GM23338 (cell line): ENCODE results near the gene HIVEP3. TPM values are rescaled to one million over a fixed set of nuclear protein-coding genes. Genes with fewer than 3 reads are reported as not detected.

Experiments
- ATAC-seq: fragments of 200-7000 bp; cut with Tn5 transposase; 3 replicates; pipeline ENCODE4 v1.9.1; 2020
- DNase-seq: peaks from one replicate; pipeline ENCODE4 v3.0.0-alpha.2; 2015; ENCODE audit warnings: low spot score
- H2AFZ ChIP-seq: fragments of 200-600 bp; sonication (generic); 2 replicates; pipeline ENCODE4 v1.8.0; 2016; ENCODE audit warnings: antibody characterized with exemption, mild to moderate bottlenecking, moderate library complexity
- H3F3A ChIP-seq: fragments of 200-600 bp; sonication (generic); replicated peaks from 2 replicates; pipeline ENCODE4 v1.8.0; 2017; ENCODE audit warnings: antibody characterized with exemption, mixed run types, low read depth
- H3K27ac ChIP-seq: fragments of 200-600 bp; sonication (generic); 2 replicates; pipeline ENCODE4 v1.6.1; 2016; ENCODE audit warnings: low read depth
- H3K27me3 ChIP-seq: fragments of 200-600 bp; sonication (generic); 2 replicates; pipeline ENCODE4 v1.8.0; 2016; ENCODE audit warnings: mild to moderate bottlenecking, mixed run types, moderate library complexity; ENCODE audit not compliant: insufficient read depth
- H3K36me3 ChIP-seq: fragments of 200-600 bp; sonication (generic); 2 replicates; pipeline ENCODE4 v1.8.0; 2016; ENCODE audit warnings: mild to moderate bottlenecking; ENCODE audit not compliant: insufficient read depth
- H3K4me1 ChIP-seq: fragments of 200-600 bp; sonication (generic); 2 replicates; pipeline ENCODE4 v1.8.0; 2016; ENCODE audit warnings: mild to moderate bottlenecking, moderate library complexity; ENCODE audit not compliant: insufficient read depth
- H3K4me2 ChIP-seq: fragments of 200-600 bp; sonication (generic); 2 replicates; pipeline ENCODE4 v1.7.1; 2017; ENCODE audit warnings: mixed run types
- H3K4me3 ChIP-seq: fragments of 200-600 bp; sonication (generic); 2 replicates; pipeline ENCODE4 v1.6.1; 2016; ENCODE audit warnings: mixed run types
- H3K79me2 ChIP-seq: fragments of 200-600 bp; sonication (generic); replicated peaks from 2 replicates; pipeline ENCODE4 v1.8.0; 2017; ENCODE audit warnings: mild to moderate bottlenecking; ENCODE audit not compliant: insufficient read depth
- H3K9me2 ChIP-seq: fragments of 200-600 bp; sonication (generic); 2 replicates; pipeline ENCODE4 v1.8.0; 2017; ENCODE audit not compliant: insufficient read depth
- H4K20me1 ChIP-seq: fragments of 200-600 bp; sonication (generic); replicated peaks from 2 replicates; pipeline ENCODE4 v1.8.0; 2017; ENCODE audit warnings: mild to moderate bottlenecking; ENCODE audit not compliant: insufficient read depth
- H3K27ac Mint-ChIP-seq: 2 replicates; pipeline ENCODE4 v1.8.0; 2020; ENCODE audit warnings: inconsistent platforms, mild to moderate bottlenecking, moderate library complexity, mixed read lengths
- H3K27me3 Mint-ChIP-seq: 3 replicates; pipeline ENCODE4 v1.8.0; 2022; ENCODE audit warnings: low read depth, mild to moderate bottlenecking, moderate library complexity, mixed read lengths, inconsistent platforms; ENCODE audit not compliant: insufficient read depth, poor library complexity
- H3K36me3 Mint-ChIP-seq: 3 replicates; pipeline ENCODE4 v1.8.0; 2021; ENCODE audit warnings: low read depth, mild to moderate bottlenecking, inconsistent platforms, moderate library complexity, mixed read lengths
- H3K4me1 Mint-ChIP-seq: 3 replicates; pipeline ENCODE4 v1.8.0; 2020; ENCODE audit warnings: mild to moderate bottlenecking, inconsistent platforms, mixed read lengths
- H3K4me3 Mint-ChIP-seq: 3 replicates; pipeline ENCODE4 v1.8.0; 2021; ENCODE audit warnings: moderate library complexity, mild to moderate bottlenecking, inconsistent platforms, mixed read lengths
- H3K9me3 Mint-ChIP-seq: 3 replicates; pipeline ENCODE4 v1.8.0; 2020; ENCODE audit warnings: moderate library complexity, mild to moderate bottlenecking, inconsistent platforms, mixed read lengths
- CREB1 ChIP-seq: fragments of 250-450 bp; sonication (Bioruptor Pico); IDR thresholded peaks from 2 replicates; pipeline ENCODE4 v1.5.0; 2020; ENCODE audit warnings: low read depth, mild to moderate bottlenecking, moderate library complexity
- CTCF ChIP-seq, 2 experiments: fragments of 200-600 bp in 1 of 2; sonication (generic) in 1 of 2; conservative IDR thresholded peaks; 2 replicates each; pipeline versions ENCODE4 v1.5.1 to v1.6.1; 2016 to 2017; ENCODE audit warnings: antibody characterized with exemption in 2 of 2, low read depth in 2 of 2, mild to moderate bottlenecking in 2 of 2, moderate library complexity in 1 of 2
- ETS1 ChIP-seq: IDR thresholded peaks from 2 replicates; pipeline ENCODE4 v1.6.1; 2016; ENCODE audit warnings: antibody characterized with exemption
- EZH2 ChIP-seq: fragments of 200-600 bp; sonication (generic); IDR thresholded peaks from one replicate; pipeline ENCODE4 v1.8.0; 2017; ENCODE audit warnings: antibody characterized with exemption, mild to moderate bottlenecking, low read depth; ENCODE audit not compliant: unreplicated experiment
- EZH2phosphoT487 ChIP-seq: fragments of 200-600 bp; sonication (generic); IDR thresholded peaks from one replicate; pipeline ENCODE4 v1.8.1; 2018; ENCODE audit warnings: antibody characterized with exemption; ENCODE audit not compliant: unreplicated experiment
- JUNB ChIP-seq: IDR thresholded peaks from one replicate; pipeline ENCODE4 v1.6.1; 2016; ENCODE audit warnings: antibody characterized with exemption; ENCODE audit not compliant: unreplicated experiment
- STAT1 ChIP-seq: IDR thresholded peaks from one replicate; pipeline ENCODE4 v1.6.1; 2016; ENCODE audit warnings: antibody characterized with exemption; ENCODE audit not compliant: unreplicated experiment
- polyA plus RNA-seq: library from polyadenylated mRNA; unstranded; fragments of >200 nt; fragmentation: Nextera tagmentation; extraction: Ambion mirVana; gene quantifications from 2 replicates; pipeline ENCODE4 v1.2.1, GENCODE V29; 2016
- total RNA-seq: library from RNA; depleted of rRNA; stranded (reverse); fragments of >200 nt; shearing (Covaris generic); gene quantifications from 2 replicates; pipeline ENCODE4 v1.2.3, GENCODE V29; 2014

The HIVEP3 gene
- total and polyA plus RNA-seq, 2 experiments from 2014 or later, result 0.14 to 0.24 TPM

GRCh38 chr1:41800311-41800829, 118.4 kb downstream of the HIVEP3 start:
- no peak overlapping the region for H3K27ac ChIP-seq
- no peak for DNase-seq
- no peak overlapping the region for H3K4me2 ChIP-seq
- peak; percentile 28; the same call in 1 of the 3 replicates for ATAC-seq
- Mint-ChIP-seq H3K4me1 (peaks cover 7% of the 10 kb centered on the region; the same call in 2 of the 3 replicates), H3K4me3 (no peak overlapping the region), H3K36me3 (no peaks in the 10 kb centered on the region), H3K9me3 (no peaks in the 10 kb centered on the region; the same call in 2 of the 3 replicates), H3K27ac (no peak overlapping the region), H3K27me3 (no peaks in the 10 kb centered on the region)
- no peaks in the 10 kb centered on the region; the same call in 1 of the 2 replicates for H3K4me1 ChIP-seq
- no peaks in the 10 kb centered on the region for H3K79me2 ChIP-seq
- no peaks in the 10 kb centered on the region for H3K27me3 ChIP-seq
- H3K36me3 ChIP-seq, result no peaks in the 10 kb centered on the region
- H3K9me2 ChIP-seq, result no peaks in the 10 kb centered on the region
- 0 out of 2 replicates have a peak overlapping the region, but pooled peaks have one; percentile 28 for H2AFZ ChIP-seq
- no peaks in the 10 kb centered on the region for H3F3A ChIP-seq
- H4K20me1 ChIP-seq, result no peaks in the 10 kb centered on the region
- TF ChIP-seq EZH2, result no peak
- no peak for TF ChIP-seq CREB1 (CRISPR knock-in tag)
- TF ChIP-seq STAT1, result no peak
- no peak for TF ChIP-seq JUNB
- TF ChIP-seq ETS1, result no peak
- TF ChIP-seq CTCF (conservative IDR thresholded peaks at IDR 0.05; ENCODE audit: low read depth in 2 of 2), result no peak
- H3K4me3 ChIP-seq, result no peak overlapping the region

DNA sequence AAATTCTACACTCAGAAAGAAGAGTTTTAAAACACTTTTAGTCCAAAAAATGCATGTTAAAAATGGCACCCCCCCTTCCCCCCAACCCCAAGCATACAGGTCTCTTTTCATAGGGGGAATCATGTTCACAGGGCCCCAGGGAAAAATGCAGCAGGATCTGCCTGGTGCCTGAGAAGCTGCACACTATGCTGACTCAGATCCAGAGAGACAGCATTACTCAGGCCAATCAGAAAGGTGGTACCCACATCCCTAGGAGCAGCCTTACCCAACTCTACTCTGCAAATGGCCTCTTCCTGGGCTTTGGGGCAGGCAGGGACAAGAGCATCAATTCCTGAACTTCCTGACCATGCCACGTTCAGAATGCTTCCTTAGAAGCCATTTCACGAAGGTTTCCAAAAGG, 119.0 kb downstream of the HIVEP3 start:
- H4K20me1 ChIP-seq, result no peaks in the 10 kb centered on the region
- H3K4me3 Mint-ChIP-seq, result no peak overlapping the region
- no peak overlapping the region for H3K4me3 ChIP-seq
- no peaks in the 10 kb centered on the region for H3K27me3 ChIP-seq
- H3K9me2 ChIP-seq, result no peaks in the 10 kb centered on the region
- ATAC-seq (no peak), DNase-seq (no peak)
- no peaks in the 10 kb centered on the region for H3K36me3 Mint-ChIP-seq
- no peak overlapping the region for H3K27ac Mint-ChIP-seq
- TF ChIP-seq JUNB (no peak), EZH2phosphoT487 (no peak)
- H3K79me2 ChIP-seq, result no peaks in the 10 kb centered on the region
- H3K36me3 ChIP-seq, result no peaks in the 10 kb centered on the region
- H3K9me3 Mint-ChIP-seq, result no peaks in the 10 kb centered on the region; the same call in 2 of the 3 replicates
- no peak overlapping the region for H3K27ac ChIP-seq
- H3F3A ChIP-seq, result no peaks in the 10 kb centered on the region
- H3K4me2 ChIP-seq, result no peak overlapping the region
- H3K27me3 Mint-ChIP-seq, result no peaks in the 10 kb centered on the region
- H3K4me1 Mint-ChIP-seq, result peaks cover 7% of the 10 kb centered on the region; the same call in 2 of the 3 replicates
- 0 out of 2 replicates have a peak overlapping the region, but pooled peaks have one; percentile 28 for H2AFZ ChIP-seq
- no peaks in the 10 kb centered on the region; the same call in 1 of the 2 replicates for H3K4me1 ChIP-seq
